HCT116 (cell line): ENCODE measurements around the gene SLC4A9. TPM values are rescaled to one million over a fixed set of nuclear protein-coding genes. Genes with fewer than 3 reads are reported as not detected.

Experiments used
- ATAC-seq: fragments of 200-7000 bp; cut with Tn5 transposase; 2 replicates; pipeline ENCODE4 v1.9.1; 2020; ENCODE audit warnings: mild to moderate bottlenecking, moderate library complexity
- BruUV-seq: library from RNA; stranded (reverse); fragments of 400-500 nt; replicated peaks from 2 replicates; lab custom pipeline; 2021; lab: Mats Ljungman, UMichigan
- CTCF ChIA-PET: fragments of 300-600 bp; sonication (Branson Sonifier 250); formaldehyde crosslinking; loops from one replicate; lab custom pipeline; 2021; ENCODE audit warnings: antibody characterized with exemption; lab: Charles Lee
- POLR2A ChIA-PET: fragments of 300-600, 350-600 bp; sonication (Branson Sonifier 250); formaldehyde crosslinking; loops from one replicate; lab custom pipeline; 2021; ENCODE audit warnings: antibody characterized with exemption; lab: Charles Lee
- RAD21 ChIA-PET, 2 experiments: fragments of 300-600 bp; sonication (Branson Sonifier 250); formaldehyde crosslinking; loops; one replicate each; lab custom pipeline; 2023; ENCODE audit warnings: low total read pairs in 2 of 2; ENCODE audit not compliant: uncharacterized antibody in 2 of 2, unreplicated experiment in 2 of 2, low non-redundant PET in 1 of 2; lab: Charles Lee
- DNase-seq: peaks from one replicate; pipeline ENCODE4 v3.0.0-alpha.2; 2010; ENCODE audit warnings: low read depth, low spot score
- H2AFZ ChIP-seq: fragments of 200-600 bp; shearing (Covaris generic), sonication (generic); 2 replicates; pipeline ENCODE4 v1.6.1; 2017; ENCODE audit warnings: low read depth, mixed run types, mixed read lengths, antibody characterized with exemption, low read length; ENCODE audit not compliant: poor library complexity, severe bottlenecking
- H3K27ac ChIP-seq: 2 replicates; pipeline ENCODE4 v1.5.1; 2012; ENCODE audit warnings: low read depth, low read length
- H3K27me3 ChIP-seq: fragments of 200-600 bp; sonication (generic); 2 replicates; pipeline ENCODE4 v1.6.1; 2016; ENCODE audit warnings: mixed run types, low read length, mixed read lengths; ENCODE audit not compliant: insufficient read depth
- H3K36me3 ChIP-seq, 2 experiments: fragments of 200-500 bp in 1 of 2; fragments of 200-600 bp in 1 of 2; sonication (Bioruptor generic) in 1 of 2; sonication (generic) in 1 of 2; 2 replicates each; pipeline versions ENCODE4 v1.5.1 to v1.6.1; 2014 to 2016; ENCODE audit warnings: low read length in 2 of 2, inconsistent platforms in 1 of 2, mixed read lengths in 1 of 2, mixed run types in 1 of 2; ENCODE audit not compliant: insufficient read depth in 2 of 2, control insufficient read depth in 1 of 2
- H3K4me1 ChIP-seq, 2 experiments: fragments of 200-600 bp in 1 of 2; sonication (generic) in 1 of 2; 2 replicates each; pipeline versions ENCODE4 v1.5.1 to v1.6.1; 2012 to 2017; ENCODE audit warnings: low read length in 2 of 2, inconsistent platforms in 1 of 2, mild to moderate bottlenecking in 1 of 2, mixed read lengths in 1 of 2, mixed run types in 1 of 2, moderate library complexity in 1 of 2; ENCODE audit not compliant: insufficient read depth in 2 of 2, control insufficient read depth in 1 of 2
- H3K4me2 ChIP-seq: fragments of 200-600 bp; sonication (generic); 2 replicates; pipeline ENCODE4 v1.6.1; 2017; ENCODE audit warnings: mixed run types, low read length, mixed read lengths
- H3K4me3 ChIP-seq, 2 experiments: fragments of 200-600 bp in 1 of 2; sonication (generic) in 1 of 2; replicated peaks in 1 of 2; 2 replicates each; pipeline ENCODE4 v1.5.1; 2011 to 2016; ENCODE audit warnings: low read length in 2 of 2, control low read depth in 1 of 2, low read depth in 1 of 2, mild to moderate bottlenecking in 1 of 2, mixed read lengths in 1 of 2, mixed run types in 1 of 2
- H3K79me2 ChIP-seq: fragments of 200-600 bp; sonication (generic); 2 replicates; pipeline ENCODE4 v1.6.1; 2017; ENCODE audit warnings: mild to moderate bottlenecking, mixed run types, low read length, moderate library complexity, mixed read lengths; ENCODE audit not compliant: insufficient read depth
- H3K9ac ChIP-seq: fragments of 200-600 bp; sonication (generic); 2 replicates; pipeline ENCODE4 v1.6.1; 2016; ENCODE audit warnings: low read length, mixed read lengths
- H3K9me2 ChIP-seq: fragments of 200-600 bp; sonication (generic), shearing (Covaris generic); 2 replicates; pipeline ENCODE4 v1.6.1; 2017; ENCODE audit warnings: mixed run types, mild to moderate bottlenecking, moderate library complexity; ENCODE audit not compliant: insufficient read depth
- H3K9me3 ChIP-seq, 2 experiments: fragments of 200-500 bp in 1 of 2; fragments of 200-600 bp in 1 of 2; sonication (Bioruptor generic) in 1 of 2; sonication (generic) in 1 of 2; 2 replicates each; pipeline ENCODE4 v1.6.1; 2014 to 2017; ENCODE audit warnings: low read length in 2 of 2, mixed read lengths in 2 of 2, inconsistent platforms in 1 of 2, low read depth in 1 of 2, mild to moderate bottlenecking in 1 of 2, mixed run types in 1 of 2, moderate library complexity in 1 of 2; ENCODE audit not compliant: control insufficient read depth in 1 of 2, insufficient read depth in 1 of 2
- H4K20me1 ChIP-seq: fragments of 200-600 bp; sonication (generic), shearing (Covaris generic); 2 replicates; pipeline ENCODE4 v1.6.1; 2017; ENCODE audit warnings: mixed run types, mild to moderate bottlenecking, moderate library complexity; ENCODE audit not compliant: insufficient read depth
- ZFX ChIP-seq: fragments of 450-650 bp; IDR thresholded peaks from 2 replicates; pipeline ENCODE4 v1.6.1; 2017
- intact Hi-C: fragments of 100-400 bp; cut with micrococcal nuclease; formaldehyde crosslinking; loops from 2 replicates; pipeline ENCODE4 v1.10.0; 2022
- total RNA-seq: library from RNA; stranded (reverse); gene quantifications from one replicate; pipeline ENCODE4 v1.2.1, GENCODE V29; 2021; ENCODE audit not compliant: unreplicated experiment
- TF ChIP-seq, protein P1 (sequence below): IDR thresholded peaks from 2 replicates; pipeline ENCODE4 v1.6.1; 2012; ENCODE audit warnings: low read depth

SLC4A9 gene
- total RNA-seq, 1 experiment from 2014 or later: 0.49 TPM

DNA sequence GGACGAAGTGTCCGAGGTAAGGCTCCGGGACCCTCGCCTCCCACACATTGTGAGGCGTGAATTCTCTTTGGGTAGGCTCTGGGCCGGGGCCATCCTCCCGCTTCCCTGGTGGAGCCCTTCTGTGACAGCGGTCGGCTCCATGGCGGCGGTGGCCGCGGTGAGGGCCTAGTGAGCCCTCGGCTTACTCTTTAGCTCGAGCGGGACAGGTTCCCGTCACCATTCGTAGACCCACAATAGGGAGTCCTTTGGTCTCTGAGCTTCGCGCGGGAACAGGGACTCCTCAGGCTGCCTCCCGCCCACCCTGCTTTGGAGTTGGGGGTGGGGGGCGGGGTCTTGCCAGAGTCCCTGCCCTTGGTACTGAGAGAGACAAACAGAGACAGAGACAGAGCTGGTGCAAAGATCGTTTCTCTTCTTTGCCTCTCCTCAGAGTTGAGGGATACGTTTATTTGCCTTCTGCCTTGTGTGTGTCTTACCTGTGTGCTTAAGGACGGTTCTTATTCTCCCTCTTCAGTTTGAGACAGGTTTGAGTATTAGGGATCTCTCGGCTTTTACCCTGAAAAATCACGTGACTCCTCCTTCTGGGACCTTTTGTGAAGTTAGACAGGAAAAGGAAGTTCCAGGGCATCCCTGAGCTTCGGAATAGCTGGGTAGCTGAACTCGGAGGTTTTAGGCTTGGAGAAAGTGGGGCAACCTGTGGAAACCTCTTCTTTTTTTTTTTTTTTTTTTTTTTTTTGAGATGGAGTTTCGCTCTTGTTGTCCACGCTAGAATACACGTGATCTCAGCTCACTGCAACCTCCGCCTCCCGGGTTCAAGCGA, 42.5 kb downstream of the SLC4A9 start:
- BruUV-seq: TSS peak; percentile 36
- intact Hi-C loops: no loop called here

More for the DNA sequence above, 42.5 kb downstream of the SLC4A9 start:
- Histone ChIP-seq H3K4me1 (peaks cover 23 to 28% of the 10 kb centered on the region in 2 experiments), H3K4me3 (peak overlapping the region; percentile 81 to 99), H3K27me3 (no peaks in the 10 kb centered on the region), H3K36me3 (no peaks in the 10 kb centered on the region), H3K79me2 (peaks cover 74% of the 10 kb centered on the region), H3K27ac (peak overlapping the region; percentile 92), H4K20me1 (peaks cover 12% of the 10 kb centered on the region; the same call in 1 of the 2 replicates), H3K9me3 (no peaks in the 10 kb centered on the region), H3K9ac (peak overlapping the region; percentile 97), H2AFZ (no peak overlapping the region), H3K9me2 (no peaks in the 10 kb centered on the region), H3K4me2 (peak overlapping the region; percentile 98)
- DNase-seq (no peak), ATAC-seq (no peak)
- RAD21 ChIA-PET: no interaction called here
- peak; percentile 60 for TF ChIP-seq ZFX
- TF ChIP-seq, protein P1, sequence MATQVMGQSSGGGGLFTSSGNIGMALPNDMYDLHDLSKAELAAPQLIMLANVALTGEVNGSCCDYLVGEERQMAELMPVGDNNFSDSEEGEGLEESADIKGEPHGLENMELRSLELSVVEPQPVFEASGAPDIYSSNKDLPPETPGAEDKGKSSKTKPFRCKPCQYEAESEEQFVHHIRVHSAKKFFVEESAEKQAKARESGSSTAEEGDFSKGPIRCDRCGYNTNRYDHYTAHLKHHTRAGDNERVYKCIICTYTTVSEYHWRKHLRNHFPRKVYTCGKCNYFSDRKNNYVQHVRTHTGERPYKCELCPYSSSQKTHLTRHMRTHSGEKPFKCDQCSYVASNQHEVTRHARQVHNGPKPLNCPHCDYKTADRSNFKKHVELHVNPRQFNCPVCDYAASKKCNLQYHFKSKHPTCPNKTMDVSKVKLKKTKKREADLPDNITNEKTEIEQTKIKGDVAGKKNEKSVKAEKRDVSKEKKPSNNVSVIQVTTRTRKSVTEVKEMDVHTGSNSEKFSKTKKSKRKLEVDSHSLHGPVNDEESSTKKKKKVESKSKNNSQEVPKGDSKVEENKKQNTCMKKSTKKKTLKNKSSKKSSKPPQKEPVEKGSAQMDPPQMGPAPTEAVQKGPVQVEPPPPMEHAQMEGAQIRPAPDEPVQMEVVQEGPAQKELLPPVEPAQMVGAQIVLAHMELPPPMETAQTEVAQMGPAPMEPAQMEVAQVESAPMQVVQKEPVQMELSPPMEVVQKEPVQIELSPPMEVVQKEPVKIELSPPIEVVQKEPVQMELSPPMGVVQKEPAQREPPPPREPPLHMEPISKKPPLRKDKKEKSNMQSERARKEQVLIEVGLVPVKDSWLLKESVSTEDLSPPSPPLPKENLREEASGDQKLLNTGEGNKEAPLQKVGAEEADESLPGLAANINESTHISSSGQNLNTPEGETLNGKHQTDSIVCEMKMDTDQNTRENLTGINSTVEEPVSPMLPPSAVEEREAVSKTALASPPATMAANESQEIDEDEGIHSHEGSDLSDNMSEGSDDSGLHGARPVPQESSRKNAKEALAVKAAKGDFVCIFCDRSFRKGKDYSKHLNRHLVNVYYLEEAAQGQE: no peak
- POLR2A ChIA-PET: interaction anchor here (0.8 to 1.2 kb wide), 3 partner anchors 15 to 17 kb away, joined by 3 read pairs; no protein-coding TSS in a partner anchor
- CTCF ChIA-PET: interaction anchor here (1.0 to 1.4 kb wide), 3 partner anchors 158 to 323 kb away, joined by 3 read pairs; no protein-coding TSS in a partner anchor
